Endothelial cell of umbilical vein (primary cell): ENCODE data around the gene KLHL36. TPM values are rescaled to one million over a fixed set of nuclear protein-coding genes. Genes with fewer than 3 reads are reported as not detected.
"Not testable (repeated sequence)": the region's sequence is repeated elsewhere in the genome, so short reads cannot be mapped to it uniquely, and the experiment has no call there.

Source experiments
- BruUV-seq: library from RNA; stranded (reverse); fragments of 400-500 nt; replicated peaks from 2 replicates; lab custom pipeline; 2021; lab: Mats Ljungman, UMichigan
- CTCF ChIA-PET: fragments of 300-600, 350-600 bp; sonication (Branson Sonifier 250); formaldehyde crosslinking; loops from one replicate; lab custom pipeline; 2021; ENCODE audit warnings: antibody characterized with exemption, inconsistent platforms; lab: Charles Lee
- POLR2A ChIA-PET: fragments of 300-600, 350-600 bp; sonication (Branson Sonifier 250); formaldehyde crosslinking; loops from one replicate; lab custom pipeline; 2021; ENCODE audit warnings: antibody characterized with exemption, inconsistent platforms; lab: Charles Lee
- DNase-seq: peaks from one replicate; pipeline ENCODE4 v3.0.0-alpha.2; 2011; ENCODE audit warnings: low read depth, low spot score
- FAIRE-seq: peaks from 2 replicates; lab custom pipeline; 2011; peaks lifted over from hg19 to GRCh38; lab: Jason Lieb, UNC
- H2AFZ ChIP-seq: 2 replicates; pipeline ENCODE4 v1.6.0; 2012; ENCODE audit warnings: low read depth, low read length, control low read depth, inconsistent platforms
- H3K27ac ChIP-seq: 2 replicates; pipeline ENCODE4 v1.5.1; 2011; ENCODE audit warnings: low read depth, mild to moderate bottlenecking, control low read depth, low read length, moderate library complexity; ENCODE audit not compliant: insufficient read depth
- H3K27me3 ChIP-seq, 2 experiments: 2 replicates each; pipeline versions ENCODE4 v1.6.0 to v1.6.1; 2011; ENCODE audit warnings: low read length in 2 of 2, mixed read lengths in 1 of 2; ENCODE audit not compliant: control insufficient read depth in 2 of 2, insufficient read depth in 2 of 2
- H3K36me3 ChIP-seq, 2 experiments: 2 replicates in 1 of 2; 3 replicates in 1 of 2; pipeline ENCODE4 v1.5.1; 2011; ENCODE audit warnings: low read length in 2 of 2, mild to moderate bottlenecking in 1 of 2, moderate library complexity in 1 of 2; ENCODE audit not compliant: control insufficient read depth in 2 of 2, insufficient read depth in 2 of 2; ENCODE audit errors: extremely low read depth in 1 of 2
- H3K4me1 ChIP-seq: 3 replicates; pipeline ENCODE4 v1.5.1; 2011; ENCODE audit warnings: mild to moderate bottlenecking, low read length; ENCODE audit not compliant: control insufficient read depth, insufficient read depth; ENCODE audit errors: extremely low read depth
- H3K4me2 ChIP-seq: 2 replicates; pipeline ENCODE4 v1.6.1; 2011; ENCODE audit warnings: low read length, control low read depth, mixed read lengths; ENCODE audit not compliant: insufficient read depth
- H3K4me3 ChIP-seq, 3 experiments: fragments of 200-600 bp in 1 of 3; sonication (generic), shearing (Covaris generic) in 1 of 3; replicated peaks in 1 of 3; 2 replicates each; pipeline ENCODE4 v1.5.1; 2011 to 2016; ENCODE audit warnings: control low read depth in 3 of 3, low read length in 3 of 3, mild to moderate bottlenecking in 2 of 3, inconsistent platforms in 1 of 3, low read depth in 1 of 3, moderate library complexity in 1 of 3; ENCODE audit not compliant: insufficient read depth in 1 of 3
- H3K79me2 ChIP-seq: 2 replicates; pipeline ENCODE4 v1.6.0; 2012; ENCODE audit warnings: low read length, inconsistent platforms; ENCODE audit not compliant: control insufficient read depth, insufficient read depth
- H3K9ac ChIP-seq: replicated peaks from 2 replicates; pipeline ENCODE3; 2011; ENCODE audit warnings: low read length, control low read depth; ENCODE audit not compliant: insufficient read depth; ENCODE audit errors: extremely low read depth
- H3K9me1 ChIP-seq: replicated peaks from 3 replicates; pipeline ENCODE4 v1.6.0; 2011; ENCODE audit warnings: mild to moderate bottlenecking, low read length; ENCODE audit not compliant: control insufficient read depth, insufficient read depth; ENCODE audit errors: extremely low read depth
- H3K9me3 ChIP-seq: replicated peaks from 2 replicates; pipeline ENCODE4 v1.5.1; 2012; ENCODE audit warnings: low read length, inconsistent platforms; ENCODE audit not compliant: control insufficient read depth, insufficient read depth
- H4K20me1 ChIP-seq: replicated peaks from 2 replicates; pipeline ENCODE3; 2011; ENCODE audit warnings: mild to moderate bottlenecking, low read length; ENCODE audit not compliant: control insufficient read depth, insufficient read depth; ENCODE audit errors: extremely low read depth
- CTCF ChIP-seq, 2 donors: IDR thresholded peaks; 1 replicate in 1 of 2; 2 replicates in 1 of 2; pipeline ENCODE4 v1.5.1; 2011; ENCODE audit warnings: low read length in 2 of 2, mild to moderate bottlenecking in 2 of 2, moderate library complexity in 2 of 2, control low read depth in 1 of 2, inconsistent platforms in 1 of 2, low read depth in 1 of 2; ENCODE audit not compliant: insufficient read depth in 1 of 2; ENCODE audit errors: extremely low read depth in 1 of 2
- EZH2 ChIP-seq: IDR thresholded peaks from 2 replicates; pipeline ENCODE4 v1.6.1; 2012; ENCODE audit warnings: borderline replicate concordance, low read depth, mild to moderate bottlenecking, moderate library complexity, low read length, inconsistent platforms; ENCODE audit not compliant: severe bottlenecking
- FOS ChIP-seq: IDR thresholded peaks from 2 replicates; pipeline ENCODE4 v1.6.1; 2011; ENCODE audit warnings: mild to moderate bottlenecking, low read length, moderate library complexity, borderline replicate concordance; ENCODE audit not compliant: insufficient read depth
- GATA2 ChIP-seq: IDR thresholded peaks from 2 replicates; pipeline ENCODE4 v1.7.0; 2011; ENCODE audit warnings: low read depth, mild to moderate bottlenecking, moderate library complexity, mixed read lengths, low read length; ENCODE audit not compliant: insufficient read length, insufficient read depth
- JUN ChIP-seq: IDR thresholded peaks from 2 replicates; pipeline ENCODE4 v1.6.1; 2011; ENCODE audit warnings: borderline replicate concordance, low read depth; ENCODE audit not compliant: insufficient read length, insufficient read depth
- MYC ChIP-seq: IDR thresholded peaks from one replicate; pipeline ENCODE4 v1.6.1; 2011; ENCODE audit warnings: mild to moderate bottlenecking, low read depth, low read length
- POLR2A ChIP-seq: IDR thresholded peaks from 2 replicates; pipeline ENCODE4 v1.6.1; 2012; ENCODE audit warnings: low read depth, mild to moderate bottlenecking, control low read depth, low read length
- POLR2AphosphoS5 ChIP-seq: IDR thresholded peaks from 2 replicates; pipeline ENCODE4 v1.6.1; 2012; ENCODE audit warnings: low read depth, mild to moderate bottlenecking, control low read depth, low read length, moderate library complexity; ENCODE audit not compliant: insufficient read depth
- dilution Hi-C: fragments of 300-500 bp; cut with MboI; formaldehyde crosslinking; loops from one replicate; pipeline ENCODE4 v1.15.0; 2019; ENCODE audit warnings: low sequenced_read_pairs; ENCODE audit not compliant: extremely low pct_ligation_motif_present
- intact Hi-C: fragments of 100-400 bp; cut with micrococcal nuclease; formaldehyde crosslinking; loops from one replicate; pipeline ENCODE4 v1.10.0; 2022
- polyA plus RNA-seq, 4 experiments: library from polyadenylated mRNA; depleted of rRNA in 3 of 4; stranded (reverse) in 3 of 4; unstranded in 1 of 4; fragments of >200 nt; gene quantifications; 2 replicates each; pipeline versions ENCODE4 v1.2.1 to v1.2.3, GENCODE V29; 2011 to 2012; ENCODE audit warnings: missing spikeins in 1 of 4
- total RNA-seq: library from RNA; stranded (reverse); gene quantifications from 2 replicates; pipeline ENCODE4 v1.2.3, GENCODE V29; 2021
- TF ChIP-seq, protein P1 (sequence below): IDR thresholded peaks from 2 replicates; pipeline ENCODE4 v1.6.1; 2011; ENCODE audit not compliant: insufficient read depth, insufficient read length

KLHL36 gene
- total and polyA plus RNA-seq, 2 donors (not counting 3 experiments of a cell fraction or from before 2014, with no cell fraction given): 31.3 to 38.8 TPM

GRCh38 chr16:84618581-84619460, 29.5 kb upstream of the KLHL36 start:
- peaks cover 31% of the 10 kb centered on the region for H3K4me1 ChIP-seq
- no peaks in the 10 kb centered on the region for H3K9me1 ChIP-seq
- DNase-seq (peak; percentile 87), FAIRE-seq (peak; percentile 99)
- H2AFZ ChIP-seq: peak overlapping the region; percentile 47
- intact Hi-C loops (loop anchor here (1.0 to 2.0 kb wide), 5 partner anchors 16 to 108 kb away; no protein-coding TSS in a partner anchor), dilution Hi-C loops (loop anchor here (25.0 kb wide), 1 partner anchor 107 kb away; the partner anchor contains the start of gene MEAK7)
- peak overlapping the region; percentile 78 for H3K4me2 ChIP-seq
- H3K9ac ChIP-seq: no peak overlapping the region
- no peaks in the 10 kb centered on the region for H3K36me3 ChIP-seq
- BruUV-seq: TSS peak; percentile 80
- no peaks in the 10 kb centered on the region for H4K20me1 ChIP-seq
- ChIA-PET POLR2A (interaction anchor here (0.6 to 1.6 kb wide), 2 partner anchors 86 to 89 kb away, joined by 4 to 14 read pairs; no protein-coding TSS in a partner anchor), CTCF (interaction anchor here (0.6 to 7.3 kb wide), 9 partner anchors 16 to 617 kb away, joined by 3 to 74 read pairs (median 3); partner anchors contain the start of gene MEAK7)
- no peaks in the 10 kb centered on the region for H3K9me3 ChIP-seq
- H3K27ac ChIP-seq: peak overlapping the region; percentile 57
- H3K4me3 ChIP-seq: peak overlapping the region in 1 of 3 experiments; percentile 30
- no peaks in the 10 kb centered on the region for H3K27me3 ChIP-seq
- H3K79me2 ChIP-seq: peaks cover 39% of the 10 kb centered on the region
- TF ChIP-seq CTCF (IDR thresholded peaks at IDR 0.05; ENCODE audit: extremely low read depth in 1 of 2, insufficient read depth in 1 of 2, low read depth in 1 of 2, low read length in 2 of 2): no peak
- no peak for TF ChIP-seq MYC
- TF ChIP-seq POLR2A: no peak
- peak; percentile 97 for TF ChIP-seq FOS
- TF ChIP-seq, protein P1, sequence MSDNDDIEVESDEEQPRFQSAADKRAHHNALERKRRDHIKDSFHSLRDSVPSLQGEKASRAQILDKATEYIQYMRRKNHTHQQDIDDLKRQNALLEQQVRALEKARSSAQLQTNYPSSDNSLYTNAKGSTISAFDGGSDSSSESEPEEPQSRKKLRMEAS: no peak
- TF ChIP-seq EZH2: no peak
- TF ChIP-seq JUN: peak; percentile 79
- TF ChIP-seq POLR2AphosphoS5: peak; percentile 34
- no peak for TF ChIP-seq GATA2

GRCh38 chr16:84620913-84621312, 27.4 kb upstream of the KLHL36 start:
- CTCF ChIA-PET: interaction anchor here (0.9 to 7.3 kb wide), 8 partner anchors 29 to 350 kb away, joined by 3 to 154 read pairs (median 50); partner anchors contain the start of gene MEAK7
- FAIRE-seq: not testable (repeated sequence)

More at GRCh38 chr16:84620913-84621312, 27.4 kb upstream of the KLHL36 start:
- Histone ChIP-seq H3K79me2 (peaks cover 18% of the 10 kb centered on the region), H3K4me1 (peaks cover 22% of the 10 kb centered on the region)
- DNase-seq, H4K20me1 ChIP-seq, H3K4me3 ChIP-seq, H3K4me2 ChIP-seq, H3K9me3 ChIP-seq, H3K27me3 ChIP-seq, H3K36me3 ChIP-seq, H2AFZ ChIP-seq, H3K9me1 ChIP-seq, POLR2A ChIA-PET, H3K27ac ChIP-seq, BruUV-seq, H3K9ac ChIP-seq: not testable (repeated sequence)
- dilution Hi-C loops (loop anchor here (25.0 kb wide), 1 partner anchor 109 kb away; the partner anchor contains the start of gene MEAK7), intact Hi-C loops (loop anchor here (5.0 kb wide), 1 partner anchor 344 kb away; no protein-coding TSS in a partner anchor)
